NCI-H2227 (cell line): Measurements from ENCODE around the gene MAP7.
"Not testable (repeated sequence)": the region's sequence is repeated elsewhere in the genome, so short reads cannot be mapped to it uniquely, and the experiment has no call there.

Source experiments
- DNase-seq: peaks from one replicate; lab custom pipeline; 2025; ENCODE audit not compliant: unreplicated experiment; lab: John Stamatoyannopoulos, UW

Gene MAP7

GRCh38 chr6:136401236-136401635 is 149.0 kb downstream of the MAP7 start:
- DNase-seq: not testable (repeated sequence)

- no peak for DNase-seq
These were observed 151.8 kb downstream of the MAP7 start for GRCh38 chr6:136398453-136398852.

DNA sequence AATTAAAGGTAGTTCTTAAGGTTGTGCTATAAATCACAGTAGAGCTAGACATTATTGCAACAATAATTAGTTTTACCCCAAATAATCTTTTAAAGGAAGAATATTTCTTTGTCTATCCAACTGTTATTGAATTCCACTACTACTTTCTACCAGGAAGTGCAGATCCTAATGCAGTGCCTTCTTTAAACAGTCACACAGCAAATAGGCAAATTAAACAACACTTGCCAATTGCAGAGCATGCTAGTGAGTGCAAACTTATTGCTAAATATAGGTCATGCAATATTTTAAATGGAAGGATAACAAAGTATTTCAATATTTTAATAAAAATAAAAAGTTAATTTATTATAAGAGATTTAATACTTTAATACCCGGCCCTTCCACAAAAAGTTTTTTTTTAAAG is 153.3 kb downstream of the MAP7 start:
- no peak for DNase-seq

DNA sequence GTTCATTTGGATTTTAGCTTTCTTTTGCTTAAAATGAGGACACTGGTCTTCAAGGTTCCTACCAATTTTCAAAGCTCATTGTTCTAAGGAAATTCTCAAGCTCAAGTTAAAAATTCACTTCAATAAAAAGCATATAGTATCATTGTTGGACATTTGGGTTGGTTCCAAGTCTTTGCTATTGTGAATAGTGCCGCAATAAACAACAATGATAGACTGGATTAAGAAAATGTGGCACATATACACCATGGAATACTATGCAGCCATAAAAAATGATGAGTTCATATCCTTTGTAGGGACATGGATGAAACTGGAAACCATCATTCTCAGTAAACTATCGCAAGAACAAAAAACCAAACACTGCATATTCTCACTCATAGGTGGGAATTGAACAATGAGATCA is 159.3 kb downstream of the MAP7 start:
- DNase-seq: not testable (repeated sequence)

DNA sequence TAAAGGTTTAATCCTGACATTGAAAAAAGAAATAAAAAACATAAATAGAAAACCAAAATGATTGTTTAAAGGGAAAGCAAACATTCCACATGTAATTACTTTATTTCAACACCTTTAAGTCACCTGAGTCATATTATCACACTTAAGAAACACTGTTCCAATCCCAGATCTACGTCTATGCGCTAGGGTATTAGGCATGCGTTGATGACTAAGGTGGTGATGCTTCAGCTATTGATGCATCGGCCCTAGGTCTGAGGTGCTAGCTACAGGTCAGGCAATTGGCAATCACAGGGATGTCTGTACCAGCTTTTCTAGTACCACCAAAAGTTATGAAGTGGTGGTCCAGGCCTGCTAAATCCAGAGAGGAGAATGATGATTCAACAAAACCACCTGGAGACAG is 162.9 kb downstream of the MAP7 start:
- no peak for DNase-seq

DNA sequence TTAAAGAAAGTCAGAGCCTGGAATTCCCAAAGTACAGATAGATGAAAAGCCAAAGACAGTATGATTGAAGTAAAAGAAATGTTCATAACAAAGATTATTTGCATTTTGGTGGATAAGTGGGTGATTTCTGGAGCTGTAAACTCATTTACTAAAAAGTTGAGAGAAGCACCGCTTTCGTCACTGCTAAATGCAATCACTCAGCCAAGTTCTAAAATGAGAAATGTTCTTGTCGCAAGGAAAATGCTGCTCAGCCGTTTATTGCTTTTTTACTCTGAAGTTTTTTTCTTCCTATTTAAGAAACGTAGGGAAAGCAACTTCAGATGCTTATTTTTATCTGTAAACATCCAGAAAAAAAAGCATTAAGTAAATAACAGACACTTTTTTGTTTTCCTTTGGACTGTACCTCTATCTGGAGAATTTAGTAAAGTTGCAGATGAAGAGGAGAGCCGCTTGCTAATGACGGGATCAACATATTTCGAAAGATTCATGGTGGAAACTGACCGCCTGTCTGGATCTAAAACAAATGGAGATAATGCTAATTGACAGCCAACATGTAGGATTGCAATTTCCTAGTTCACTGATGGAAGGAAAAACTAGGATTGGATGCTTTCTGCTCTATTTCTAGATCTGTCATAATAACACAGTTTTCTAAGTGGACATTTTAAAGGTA is 166.8 kb downstream of the MAP7 start:
- no peak for DNase-seq

- no peak for DNase-seq
These were observed 167.5 kb downstream of the MAP7 start for GRCh38 chr6:136382676-136383252.

DNA sequence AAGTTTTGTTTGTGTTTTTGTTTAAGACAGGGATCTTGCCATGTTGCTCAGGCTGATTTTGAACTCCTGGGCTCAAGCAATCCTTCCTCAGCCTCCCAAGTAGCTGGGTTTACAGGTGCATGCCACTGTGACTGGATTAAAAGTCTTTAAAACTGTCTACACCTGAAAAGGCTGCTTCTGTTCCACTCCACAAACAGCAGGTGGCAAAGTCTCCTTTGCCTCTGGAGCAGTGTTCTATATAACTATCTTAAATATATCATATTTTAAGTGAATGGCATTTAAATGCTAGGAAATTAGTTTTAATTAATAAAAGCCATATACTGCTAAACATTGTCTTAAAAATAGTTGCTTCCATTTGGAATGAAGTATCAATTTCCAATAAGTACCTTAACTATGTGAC is 171.3 kb downstream of the MAP7 start:
- DNase-seq: no peak

GRCh38 chr6:136375836-136376235 is 174.4 kb downstream of the MAP7 start:
- not testable (repeated sequence) for DNase-seq

DNA sequence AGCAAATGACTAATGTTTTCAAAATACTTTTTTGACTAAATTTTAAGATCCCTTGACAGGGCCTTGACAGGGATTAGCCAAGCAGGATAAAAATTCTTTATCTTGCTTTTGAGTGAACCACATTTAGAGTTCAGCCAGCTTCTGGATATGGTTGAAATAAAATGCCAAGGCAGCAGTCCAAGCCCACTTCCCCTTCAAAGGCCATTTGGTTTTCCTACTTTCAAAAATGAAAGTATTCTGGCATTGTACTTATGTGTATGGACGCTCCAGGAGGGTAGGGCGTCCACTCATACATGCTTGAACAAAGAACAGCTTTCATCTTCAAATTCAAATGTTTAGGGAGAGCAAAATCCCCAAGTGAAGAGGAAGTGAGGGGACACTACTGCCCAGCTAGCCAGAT is 178.3 kb downstream of the MAP7 start:
- DNase-seq: no peak

DNA sequence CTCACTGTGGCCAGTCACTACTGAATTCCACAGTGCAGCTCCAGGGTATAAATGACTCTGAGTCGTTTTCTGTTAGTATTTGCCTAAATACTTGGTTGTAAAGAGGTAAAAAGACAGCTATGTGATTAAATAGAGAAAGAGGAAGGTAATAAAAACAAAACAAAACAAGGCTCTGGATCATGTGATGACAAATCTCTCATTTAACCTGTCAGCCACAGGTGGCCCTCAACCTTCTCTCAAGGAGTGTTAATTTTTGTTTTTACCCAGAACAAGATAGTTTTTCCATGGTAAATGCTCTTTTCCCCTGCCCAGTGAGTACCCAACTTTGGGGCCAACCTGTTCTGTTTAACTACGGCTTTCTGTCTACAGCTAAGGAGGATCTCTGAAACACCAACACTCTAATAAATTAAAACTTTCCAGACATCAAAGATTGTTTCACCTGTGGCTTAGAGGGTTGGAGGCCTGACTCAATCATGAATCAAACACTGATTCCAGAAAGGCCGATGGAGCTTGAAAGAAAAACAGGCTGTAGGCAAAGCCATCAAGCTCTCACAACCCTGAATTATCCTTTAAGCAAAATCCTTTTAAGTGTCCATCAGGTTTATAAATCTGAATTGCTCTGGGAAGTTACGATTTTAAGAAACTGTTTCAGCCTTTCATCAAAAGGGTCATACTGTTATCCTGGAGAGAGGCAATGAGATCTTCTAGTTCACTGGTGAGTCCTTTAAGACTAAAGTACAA is 179.1 kb downstream of the MAP7 start:
- DNase-seq: no peak

DNA sequence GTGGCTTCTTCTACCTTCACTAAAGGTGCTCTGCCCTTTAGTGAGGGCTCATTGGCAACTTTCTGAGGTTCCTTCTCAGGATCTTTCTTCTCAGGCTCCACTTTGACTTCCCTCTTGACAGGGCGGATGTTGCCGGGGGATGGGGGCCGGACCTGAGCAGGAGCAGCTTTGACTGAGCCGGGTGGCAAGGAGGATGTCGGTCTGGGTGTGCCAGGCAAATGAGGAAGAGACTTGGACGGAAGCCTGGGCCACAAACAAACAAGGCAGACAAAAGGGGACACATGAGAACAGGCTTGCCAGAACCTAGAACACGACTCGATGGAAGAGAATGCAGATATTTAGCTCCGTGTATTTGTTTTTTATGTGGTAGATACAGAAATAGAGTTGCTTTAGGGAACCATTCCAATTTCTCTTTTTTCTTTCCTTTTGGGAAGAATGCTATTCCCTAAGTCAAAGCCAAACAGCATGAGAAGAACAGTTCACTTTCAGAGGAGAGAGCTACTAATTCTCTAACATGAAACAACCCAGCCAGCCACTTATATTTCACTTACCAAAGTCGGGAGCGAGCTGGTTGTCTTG is 184.4 kb downstream of the MAP7 start:
- DNase-seq: no peak

GRCh38 chr6:136362421-136363356 is 187.5 kb downstream of the MAP7 start:
- no peak for DNase-seq

DNA sequence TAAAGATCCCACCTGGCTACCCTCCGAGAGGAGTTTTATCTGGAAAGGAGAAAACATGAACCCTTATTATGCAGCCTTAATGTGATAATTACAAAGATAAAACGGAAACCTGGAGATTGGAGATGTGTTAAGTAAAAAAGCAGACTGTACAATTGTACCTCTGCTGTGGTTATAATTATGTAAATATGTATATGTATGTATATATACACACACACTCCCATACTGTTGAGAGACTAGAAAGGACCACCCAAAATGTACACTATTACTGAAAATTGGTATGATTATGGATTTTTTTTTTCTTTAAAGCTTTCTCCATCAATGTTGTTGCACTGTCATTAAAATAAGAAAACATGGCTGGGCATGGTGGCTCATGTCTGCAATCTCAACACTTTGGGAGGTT is 188.4 kb downstream of the MAP7 start:
- DNase-seq: no peak

- DNase-seq: no peak
These were observed 189.4 kb downstream of the MAP7 start for GRCh38 chr6:136360783-136361182.

DNA sequence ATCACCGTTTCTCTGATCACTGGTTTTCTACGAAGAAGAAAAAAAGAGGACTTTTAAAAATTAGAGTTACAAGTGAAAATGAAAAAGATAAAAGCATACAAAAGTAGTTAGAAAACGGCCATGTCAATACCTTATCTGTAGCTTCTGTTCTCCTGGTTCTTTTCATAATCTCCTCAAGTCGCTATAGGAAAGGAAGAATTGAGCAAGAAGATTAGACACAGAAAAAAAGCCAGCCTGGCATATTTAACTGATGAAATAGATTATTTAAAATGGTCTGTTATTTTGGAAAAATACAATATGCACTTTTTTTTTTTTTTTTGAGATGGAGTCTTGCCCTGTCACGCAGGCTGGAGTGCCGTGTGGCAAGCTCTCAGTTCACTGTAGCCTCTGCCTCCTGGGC is 190.4 kb downstream of the MAP7 start:
- DNase-seq: no peak

- no peak for DNase-seq
These were observed 198.6 kb downstream of the MAP7 start for GRCh38 chr6:136351518-136352110.

DNA sequence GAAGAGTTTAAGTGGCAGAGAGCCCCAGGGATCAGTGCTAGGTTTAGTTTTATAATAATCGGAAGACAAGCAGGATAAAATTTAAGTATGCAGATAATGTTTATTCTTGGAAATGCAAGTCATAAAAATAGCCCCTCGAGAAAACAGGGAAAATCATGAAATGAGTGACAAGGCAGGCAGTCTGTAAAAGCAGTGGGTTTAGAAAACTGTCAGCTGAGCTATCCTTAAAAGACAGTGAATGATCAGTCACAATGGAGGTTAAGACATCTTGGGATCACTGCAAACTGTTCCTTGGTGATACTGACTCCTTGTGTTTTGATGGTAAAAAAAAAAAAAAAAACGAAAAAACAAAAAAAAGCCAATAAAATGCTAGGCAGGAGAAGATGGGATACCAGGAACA is 199.3 kb downstream of the MAP7 start:
- no peak for DNase-seq

- no peak for DNase-seq
These were observed 202.4 kb downstream of the MAP7 start for GRCh38 chr6:136347847-136348246.

DNA sequence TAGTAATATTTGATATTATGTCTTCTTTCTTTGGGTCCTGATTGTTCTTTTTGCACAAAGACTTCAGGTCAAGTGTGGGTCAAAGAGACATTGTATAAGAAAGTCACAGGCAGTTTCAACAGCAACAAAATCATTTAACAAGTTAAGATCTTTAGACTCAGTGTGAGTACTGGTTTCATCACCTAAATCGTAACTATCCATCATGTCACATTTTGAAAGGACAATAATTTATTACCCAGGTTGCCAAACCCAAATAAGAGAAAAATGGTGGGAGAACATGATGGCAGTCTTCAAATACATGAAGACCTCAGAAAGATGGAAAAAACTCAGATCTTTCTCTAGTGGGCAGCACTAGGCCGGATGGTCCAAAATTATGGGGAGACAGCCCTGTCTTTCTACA is 205.1 kb downstream of the MAP7 start:
- no peak for DNase-seq

- no peak for DNase-seq
These were observed 205.8 kb downstream of the MAP7 start for GRCh38 chr6:136344420-136344819.
